ENCODE data around the gene RBL1.
"Not testable (repeated sequence)": the region's sequence is repeated elsewhere in the genome, so short reads cannot be mapped to it uniquely, and the experiment has no call there.

The RBL1 gene

DNA sequence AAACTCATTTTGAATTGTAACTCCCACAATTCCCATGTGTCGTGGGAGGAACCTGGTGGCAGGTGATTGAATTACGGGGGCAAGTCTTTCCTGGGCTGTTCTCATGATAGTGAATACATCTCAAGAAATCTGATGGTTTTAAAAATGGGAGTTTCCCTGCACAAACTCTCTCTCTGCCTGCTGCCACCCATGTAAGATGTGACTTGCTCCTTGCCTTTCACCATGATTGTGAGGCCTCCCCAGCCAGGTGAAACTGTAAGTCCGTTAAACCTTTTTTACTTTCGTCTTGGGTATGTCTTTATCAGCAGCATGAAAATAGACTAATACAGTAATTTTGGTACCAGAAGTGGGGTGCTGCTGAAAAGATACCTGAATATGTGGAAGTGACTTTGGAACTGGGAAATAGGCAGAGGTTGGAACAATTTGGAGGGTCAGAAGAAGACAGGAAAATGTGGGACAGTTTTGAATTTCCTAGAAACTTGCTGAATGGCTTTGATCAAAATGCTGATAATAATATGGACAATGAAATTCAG is 102.9 kb downstream of the RBL1 start:
- DNase-seq (ENCODE audit: low spot score): no peak

DNA sequence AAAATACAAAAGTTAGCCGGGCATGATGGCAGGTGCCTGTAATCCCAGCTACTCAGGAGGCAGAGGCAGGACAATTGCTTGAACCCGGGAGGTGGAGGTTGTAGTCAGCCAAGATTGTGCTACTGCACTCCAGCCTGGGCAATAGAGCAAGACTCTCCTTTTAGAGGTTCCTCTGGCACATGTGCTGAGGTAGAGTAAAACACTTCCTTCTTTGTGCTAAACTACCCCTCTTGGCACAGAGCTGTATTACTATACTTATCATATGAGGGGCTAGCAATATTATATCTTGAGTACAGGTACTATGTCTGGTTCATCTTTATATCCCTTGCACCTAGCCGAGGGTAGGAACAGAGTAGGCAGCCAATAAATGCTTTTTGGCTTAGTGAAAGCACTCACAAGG is 104.1 kb downstream of the RBL1 start:
- DNase-seq (ENCODE audit: low spot score): no peak

DNA sequence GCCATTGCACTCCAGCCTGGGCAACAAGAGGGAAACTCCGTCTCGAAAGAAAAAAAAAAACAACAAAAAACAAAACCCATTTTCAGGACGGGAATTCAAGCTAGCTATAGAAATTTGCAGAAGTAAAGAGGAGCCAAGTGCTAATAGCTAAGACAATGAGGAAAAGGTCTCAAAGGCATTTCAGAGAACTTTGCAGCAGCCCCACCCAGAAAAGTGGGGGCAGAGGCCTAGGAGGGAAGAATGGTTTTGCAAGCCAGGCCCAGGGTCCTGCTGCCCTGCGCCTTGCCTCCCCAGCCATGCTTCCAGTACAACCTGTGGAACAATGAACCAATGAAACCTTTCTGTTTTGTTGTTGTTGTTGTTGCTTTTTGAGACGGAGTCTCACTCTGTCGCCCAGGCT is 106.0 kb downstream of the RBL1 start:
- no peak for DNase-seq (ENCODE audit: low spot score)

DNA sequence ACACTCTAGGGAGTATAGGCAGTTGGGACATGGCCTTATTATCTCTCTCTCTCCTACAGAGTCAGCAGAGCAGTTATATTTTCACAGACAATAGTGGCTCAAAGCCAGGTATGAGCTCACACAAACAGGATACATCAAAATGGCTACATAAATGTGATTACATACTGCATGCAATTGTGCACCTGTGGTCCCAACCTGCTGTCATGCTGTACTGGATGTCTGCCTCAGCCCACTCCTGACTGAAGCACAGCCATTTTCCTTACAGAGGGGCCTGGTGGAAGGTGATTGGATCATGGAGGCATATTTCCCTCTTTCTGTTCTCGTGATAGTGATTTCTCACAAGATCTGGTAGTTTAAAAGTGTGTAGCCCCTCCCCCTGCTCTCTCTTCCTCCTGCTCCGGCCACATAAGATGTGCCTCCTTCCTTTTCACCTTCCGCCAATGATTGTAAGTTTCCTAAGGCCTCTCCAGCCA is 107.3 kb downstream of the RBL1 start:
- DNase-seq (ENCODE audit: low spot score): no peak

DNA sequence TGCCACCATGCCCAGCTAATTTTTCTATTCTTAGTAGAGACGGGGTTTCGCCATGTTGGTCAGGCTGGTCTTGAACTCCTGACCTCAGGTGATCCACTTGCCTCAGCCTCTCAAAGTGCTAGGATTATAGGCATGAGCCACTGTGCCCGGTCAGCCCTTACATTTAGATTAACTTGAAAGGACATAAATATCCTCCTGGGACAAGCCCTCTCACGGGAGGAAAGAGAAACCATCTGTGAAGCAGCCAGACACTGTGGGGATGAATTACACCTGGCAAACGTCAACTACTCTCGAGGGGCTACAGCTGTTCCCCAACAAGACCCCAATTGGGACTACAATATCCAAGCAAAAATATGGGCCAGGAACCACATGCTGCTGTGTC is 111.5 kb downstream of the RBL1 start:
- no peak for DNase-seq (ENCODE audit: low spot score)

DNA sequence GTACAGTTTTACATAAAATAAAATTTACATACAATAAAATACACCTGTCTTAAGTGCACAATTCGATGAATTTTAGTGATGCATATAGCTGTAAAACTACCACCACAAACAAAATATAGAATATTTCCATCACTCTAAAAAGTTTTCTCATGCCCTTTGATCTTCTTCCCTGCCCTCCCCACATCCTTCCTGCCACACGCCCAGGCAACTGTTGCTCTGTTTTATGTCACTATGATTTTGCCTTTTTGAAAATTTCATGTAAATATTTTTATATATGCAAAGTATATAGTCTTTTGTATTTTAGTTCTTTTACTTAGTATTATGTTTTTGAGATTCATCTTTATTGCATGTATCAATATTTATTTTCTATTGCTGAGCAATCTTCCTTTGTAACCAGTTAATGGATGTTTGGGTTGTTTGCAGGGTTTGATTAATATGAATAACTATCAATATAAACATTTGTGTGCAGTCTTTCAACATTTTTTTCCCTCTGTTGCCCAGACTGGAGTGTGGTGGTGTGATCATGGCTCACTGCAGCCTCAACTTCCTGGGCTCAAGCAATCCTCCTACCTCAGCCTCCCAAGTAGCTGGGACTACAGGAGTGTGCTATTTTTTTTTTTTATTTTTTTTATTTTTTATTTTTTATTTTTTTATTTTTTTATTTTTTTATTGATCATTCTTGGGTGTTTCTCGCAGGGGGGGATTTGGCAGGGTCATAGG is 120.5 kb downstream of the RBL1 start:
- DNase-seq (ENCODE audit: low spot score): peak; percentile 51

DNA sequence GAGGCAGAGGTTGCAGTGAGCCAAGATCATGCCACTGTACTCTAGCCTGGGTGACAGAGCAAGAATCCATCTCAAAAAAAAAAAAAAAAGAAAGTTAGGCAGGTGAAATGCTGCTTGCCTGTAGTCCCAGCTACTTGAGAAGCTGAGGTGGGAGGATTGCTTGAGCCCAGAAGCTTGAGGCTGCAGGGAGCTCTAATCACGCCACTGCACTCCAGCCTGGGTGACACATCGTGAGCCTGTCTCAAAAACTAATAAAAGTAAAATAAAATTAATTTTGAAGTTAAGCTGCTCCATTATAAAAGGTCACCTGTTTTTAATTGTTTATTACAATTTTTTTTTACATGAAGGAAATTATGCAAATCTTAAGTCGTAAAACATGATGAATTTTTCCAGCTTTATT is 121.1 kb downstream of the RBL1 start:
- no peak for DNase-seq (ENCODE audit: low spot score)

DNA sequence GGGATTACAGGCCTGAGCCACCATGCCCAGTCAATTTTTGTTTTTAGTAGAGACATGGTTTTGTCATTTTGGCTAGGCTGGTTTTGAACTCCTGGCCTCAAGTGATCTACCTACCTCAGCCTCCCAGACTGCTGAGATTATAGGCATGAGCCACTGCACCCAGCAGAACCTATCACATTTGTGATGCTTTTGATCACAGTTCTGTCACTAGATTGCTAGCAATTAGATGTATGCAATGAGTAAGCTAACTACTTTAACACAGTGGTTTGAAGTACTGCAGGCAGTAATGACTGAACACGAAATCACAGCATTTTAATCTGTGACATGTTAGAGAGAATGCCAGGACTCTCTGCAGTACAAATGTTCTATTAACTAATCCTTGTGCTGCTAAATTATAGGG is 124.7 kb downstream of the RBL1 start:
- no peak for DNase-seq (ENCODE audit: low spot score)

DNA sequence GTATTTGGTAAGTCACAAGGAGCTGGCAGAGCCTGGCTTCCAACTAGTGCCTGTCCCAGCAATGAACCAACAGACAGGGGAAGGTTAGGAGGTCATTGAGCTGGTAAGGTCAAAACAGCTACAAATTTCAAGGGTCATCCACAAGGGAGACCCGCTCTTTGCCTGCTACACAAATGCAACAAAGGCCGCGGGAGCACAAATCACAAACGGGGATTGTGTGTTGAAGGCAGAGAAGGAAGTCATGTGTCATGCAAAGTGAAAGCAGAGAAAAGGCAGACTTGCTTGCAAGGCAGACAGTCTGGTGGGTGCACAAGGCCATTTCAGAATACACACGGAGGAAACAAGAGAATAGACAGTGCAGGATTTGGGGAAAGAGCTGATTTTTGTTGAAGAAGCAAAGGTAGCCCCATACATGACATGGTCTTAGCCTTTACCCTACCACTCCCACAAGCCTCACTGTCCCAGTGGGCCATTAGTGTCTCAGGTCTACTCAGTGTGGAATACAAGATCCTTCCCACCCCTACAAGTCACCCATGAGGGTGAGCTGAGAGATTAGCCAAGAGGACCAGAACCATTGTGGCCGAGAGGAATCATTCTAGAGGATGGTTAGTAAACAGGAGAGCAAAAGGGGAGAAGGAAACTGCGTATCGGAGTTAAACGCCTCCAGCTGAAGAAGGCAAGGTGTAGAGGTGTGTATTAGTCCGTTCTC is 126.2 kb downstream of the RBL1 start:
- DNase-seq (ENCODE audit: low spot score): no peak

DNA sequence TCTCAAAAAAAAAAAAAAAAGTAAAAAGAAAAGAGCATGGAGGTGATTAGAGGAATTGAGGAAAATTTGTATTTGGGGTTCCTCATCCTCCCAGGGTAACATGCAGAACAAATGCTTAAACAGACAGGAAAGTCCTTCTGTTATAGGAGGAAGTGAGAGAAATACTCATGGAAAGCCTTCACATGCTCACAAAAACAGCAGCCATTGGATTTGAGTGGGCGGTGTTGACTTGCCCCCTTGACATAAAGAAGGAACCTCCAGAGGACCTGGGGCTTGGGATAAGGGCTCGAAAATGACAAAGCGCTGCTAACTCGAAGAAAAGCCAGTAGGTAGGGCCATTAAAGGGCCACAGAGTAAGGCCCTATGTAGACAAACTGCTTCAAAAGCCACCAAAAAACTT is 126.7 kb downstream of the RBL1 start:
- DNase-seq (ENCODE audit: low spot score): no peak

DNA sequence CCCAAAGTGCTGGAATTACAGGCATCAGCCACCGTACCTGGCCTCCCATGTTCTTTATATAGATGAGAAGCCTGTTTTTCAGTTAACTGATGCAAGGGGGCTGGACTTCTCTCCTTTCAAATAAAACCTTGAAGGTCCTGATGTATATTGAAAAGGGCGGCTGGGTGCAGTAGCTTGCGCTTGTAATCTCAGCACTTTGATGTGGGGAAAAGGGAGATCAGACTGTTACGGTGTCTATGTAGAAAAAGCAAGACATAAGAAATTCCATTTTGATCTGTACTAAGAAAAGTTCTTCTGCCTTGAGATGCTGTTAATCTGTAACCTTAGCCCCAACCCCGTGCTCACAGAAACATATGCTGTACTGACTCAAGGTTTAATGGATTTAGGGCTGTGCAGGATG is 128.2 kb downstream of the RBL1 start:
- no peak for DNase-seq (ENCODE audit: low spot score)

DNA sequence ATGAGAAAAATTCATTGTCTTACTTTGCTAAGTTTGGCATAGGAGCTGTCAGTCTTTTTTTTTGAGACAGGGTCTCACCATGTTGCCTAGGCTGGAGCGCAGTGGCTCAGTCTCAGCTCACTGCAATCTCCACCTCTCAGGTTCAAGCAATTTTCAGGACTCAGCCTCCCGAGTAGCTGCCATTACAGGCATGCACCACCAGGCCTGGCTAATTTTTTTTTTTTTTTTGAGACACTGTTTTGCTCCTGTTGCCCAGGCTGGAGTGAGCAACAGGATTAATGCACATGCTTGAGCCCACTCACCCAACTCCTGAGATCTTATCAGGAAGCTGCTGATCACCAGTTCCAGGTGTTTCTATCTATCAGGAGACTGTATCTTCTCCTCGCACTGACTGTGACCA is 128.8 kb downstream of the RBL1 start:
- DNase-seq (ENCODE audit: low spot score): not testable (repeated sequence)

DNA sequence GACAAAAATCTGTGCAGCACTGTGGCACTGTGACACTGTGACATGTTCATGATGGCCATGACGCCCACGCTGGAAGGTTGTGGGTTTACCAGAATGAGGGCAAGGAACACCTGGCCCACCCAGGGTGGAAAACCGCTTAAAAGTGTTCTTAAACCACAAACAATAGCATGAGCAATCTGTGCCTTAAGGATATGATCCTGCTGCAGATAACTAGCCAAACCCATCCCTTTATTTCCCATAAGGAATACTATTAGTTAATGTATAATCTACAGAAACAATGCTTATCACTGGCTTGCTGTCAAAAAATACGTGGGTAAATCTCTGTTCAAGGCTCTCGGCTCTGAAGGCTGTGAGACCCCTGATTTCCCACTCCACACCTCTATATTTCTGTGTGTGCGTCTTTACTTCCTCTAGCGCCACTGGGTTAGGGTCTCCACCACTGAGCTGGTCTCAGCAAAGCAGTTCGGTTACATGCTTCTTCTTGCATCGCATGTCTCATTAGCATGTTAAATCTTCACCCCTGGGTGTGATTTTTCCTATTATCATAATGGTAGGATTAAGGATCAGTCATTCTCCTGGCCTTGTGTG is 133.3 kb downstream of the RBL1 start:
- DNase-seq (ENCODE audit: low spot score): not testable (repeated sequence)

DNA sequence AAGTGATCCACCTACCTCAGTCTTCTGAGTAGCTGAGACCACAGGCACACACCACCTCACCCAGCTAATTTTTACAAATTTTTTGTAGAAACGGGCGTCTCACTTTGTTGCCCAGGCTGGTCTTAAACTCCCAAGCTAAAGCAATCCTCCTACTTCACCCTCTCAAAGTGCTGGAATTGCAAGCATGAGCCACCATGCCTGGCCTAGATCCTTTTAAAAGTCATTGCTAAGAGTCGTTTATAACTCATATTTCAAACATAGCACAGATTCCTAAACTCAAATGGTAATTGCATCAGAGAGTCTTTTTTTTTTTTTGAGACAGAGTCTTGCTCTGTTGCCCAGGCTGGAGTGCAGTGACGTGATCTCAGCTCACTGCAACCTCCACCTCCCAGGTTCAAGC is 136.6 kb downstream of the RBL1 start:
- no peak for DNase-seq (ENCODE audit: low spot score)

DNA sequence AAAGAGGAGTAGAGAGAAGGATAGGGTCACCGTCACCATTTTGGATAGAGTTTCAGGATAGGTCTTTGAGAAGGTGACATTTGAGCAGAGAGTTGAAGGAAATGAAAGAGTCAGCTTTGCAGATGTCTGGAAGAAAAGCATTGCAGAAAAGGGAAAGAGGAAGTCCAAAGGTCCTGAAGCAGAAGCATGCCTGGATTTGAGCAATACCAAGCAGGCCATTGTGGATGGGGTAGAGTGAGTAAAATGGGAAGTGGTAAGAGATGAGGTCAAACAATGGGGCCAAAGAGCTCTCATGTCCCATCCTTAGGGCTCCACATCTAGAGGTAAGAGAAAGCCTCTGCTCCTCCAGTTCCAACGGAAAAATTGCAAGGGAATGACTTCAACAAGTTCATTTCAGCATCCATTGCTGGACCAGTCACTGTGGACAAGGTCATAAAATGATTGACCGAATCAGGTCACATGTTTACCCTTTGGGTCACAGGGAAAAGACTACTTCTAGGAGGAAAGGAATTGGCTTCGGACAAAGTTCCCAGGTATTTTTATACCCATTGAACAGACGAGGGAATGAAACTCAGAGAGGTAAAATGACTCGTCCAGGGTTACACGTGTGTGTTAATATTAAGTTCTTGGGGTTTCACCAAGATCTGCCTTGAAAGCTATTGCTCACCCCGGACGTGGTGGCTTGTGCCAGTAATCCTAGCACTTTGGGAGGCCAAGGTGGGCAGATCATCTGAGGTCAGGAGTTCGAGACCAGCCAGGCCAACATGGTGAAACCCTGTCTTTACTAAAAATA is 137.7 kb downstream of the RBL1 start:
- DNase-seq (ENCODE audit: low spot score): no peak

DNA sequence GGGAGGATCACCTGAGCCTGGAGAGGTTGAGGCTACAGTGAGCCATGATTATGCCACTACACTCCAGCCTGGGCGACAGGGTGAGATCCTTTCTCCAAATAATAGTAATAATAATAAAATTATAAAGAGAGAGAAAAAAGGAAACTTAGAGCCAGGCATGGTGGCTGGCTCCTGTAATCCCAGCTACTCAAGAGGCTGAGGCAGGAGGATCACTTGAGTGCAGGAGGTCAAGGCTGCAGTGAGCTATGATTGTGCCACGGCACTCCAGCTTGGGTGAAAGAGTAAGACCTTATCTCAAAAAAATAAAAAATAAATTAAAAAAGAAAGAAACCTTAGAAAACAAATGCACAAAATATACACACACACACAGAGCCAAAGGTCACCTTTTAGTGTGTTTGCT is 139.1 kb downstream of the RBL1 start:
- no peak for DNase-seq (ENCODE audit: low spot score)

DNA sequence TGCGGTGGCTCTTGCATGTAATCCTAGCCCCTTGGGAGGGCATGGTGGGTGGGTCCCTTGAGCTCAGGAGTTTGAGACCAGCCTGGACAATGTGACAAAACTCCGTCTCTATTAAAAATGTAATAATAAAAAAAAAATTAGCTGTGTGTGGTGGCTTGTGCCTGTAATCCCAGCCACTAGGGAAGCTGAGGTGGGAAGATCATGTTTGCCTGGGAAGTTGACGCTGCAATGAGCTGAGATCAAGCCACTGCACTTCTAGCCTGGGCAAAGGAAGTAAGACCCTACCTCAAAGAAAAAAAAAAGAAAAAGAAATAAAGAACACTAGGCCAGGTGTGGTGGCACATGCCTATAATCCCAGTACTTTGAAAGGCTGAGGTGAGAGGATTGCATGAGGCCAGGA is 139.8 kb downstream of the RBL1 start:
- no peak for DNase-seq (ENCODE audit: low spot score)

DNA sequence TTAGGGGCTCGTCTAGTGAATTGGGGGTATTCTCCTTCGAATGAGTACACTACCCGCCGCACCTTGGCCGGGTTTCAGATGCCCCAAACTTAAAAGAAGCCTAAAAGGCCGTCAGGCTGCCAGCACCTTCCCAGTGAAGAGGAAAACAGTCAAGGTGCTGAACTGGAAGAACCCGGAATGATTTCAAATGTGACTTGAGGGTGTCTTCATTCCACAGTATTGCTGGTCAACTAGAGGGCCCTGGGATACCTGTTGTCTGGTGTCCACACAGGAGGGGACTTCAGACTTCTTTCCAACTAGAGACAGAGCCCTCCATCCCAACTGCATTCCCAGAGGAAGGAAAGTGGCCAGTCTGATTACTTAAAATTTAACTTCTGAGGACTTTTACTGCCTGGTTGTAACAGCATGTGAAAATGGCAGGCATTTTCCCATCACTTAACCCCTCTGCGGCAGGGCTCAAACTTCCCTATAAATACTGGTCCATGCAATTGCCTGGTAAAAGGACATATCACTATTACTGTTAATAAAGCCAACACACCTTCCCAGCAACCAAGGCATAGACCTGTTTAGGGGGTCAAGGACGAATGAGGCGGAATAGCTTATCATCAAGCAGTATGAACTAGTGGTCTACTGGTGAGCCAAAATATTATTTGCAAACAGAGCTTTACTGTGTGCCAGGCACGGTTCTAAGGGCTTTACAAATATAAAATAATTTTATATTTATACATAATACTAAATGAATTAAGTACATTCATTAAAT is 143.6 kb downstream of the RBL1 start:
- DNase-seq (ENCODE audit: low spot score): no peak

DNA sequence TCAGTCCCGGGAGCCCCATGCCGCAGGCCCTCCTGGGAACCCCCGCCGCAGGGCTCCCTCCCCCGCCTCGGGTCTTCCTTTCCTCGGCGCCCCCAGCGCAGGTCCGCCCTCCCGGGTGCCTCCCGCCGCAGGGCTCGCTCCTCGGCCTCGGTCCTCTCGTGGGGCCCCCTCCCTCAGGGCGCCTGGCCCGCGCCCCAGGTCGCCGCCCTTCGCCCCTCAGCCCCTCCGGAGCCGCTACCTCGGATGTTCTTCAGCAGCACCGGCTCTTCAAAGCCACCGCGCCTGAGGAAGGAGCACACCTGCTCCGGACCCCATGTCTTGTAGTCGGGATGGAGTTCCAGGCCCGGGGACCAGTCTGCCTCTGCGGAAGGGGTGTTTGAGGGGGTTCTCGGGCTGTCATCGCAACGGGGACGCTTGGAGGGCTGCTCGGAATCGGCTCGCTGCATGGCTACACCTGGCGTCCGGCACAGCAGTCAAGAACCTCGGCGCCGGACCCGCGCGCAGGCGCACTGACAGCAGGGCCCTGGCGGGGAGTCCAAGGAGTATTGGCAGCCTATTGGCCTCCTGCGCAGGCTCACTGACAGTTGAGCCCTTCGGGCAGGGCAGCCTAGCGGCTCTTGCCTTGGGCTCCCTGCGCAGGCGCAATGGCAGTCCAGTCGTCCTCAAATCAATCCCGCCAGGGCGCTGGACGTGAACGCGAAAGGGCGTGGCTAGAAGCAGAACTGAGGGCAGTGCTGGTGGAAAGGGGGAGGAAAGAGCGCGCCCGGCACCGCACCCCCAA is 144.4 kb downstream of the RBL1 start, which contains the start of gene SAMHD1:
Gene SAMHD1 (minus strand): TSS at position 511 of the 781 bp plus-strand sequence. CDS start 65 bp downstream, at position 446.
- DNase-seq (ENCODE audit: low spot score): peak; percentile 98

DNA sequence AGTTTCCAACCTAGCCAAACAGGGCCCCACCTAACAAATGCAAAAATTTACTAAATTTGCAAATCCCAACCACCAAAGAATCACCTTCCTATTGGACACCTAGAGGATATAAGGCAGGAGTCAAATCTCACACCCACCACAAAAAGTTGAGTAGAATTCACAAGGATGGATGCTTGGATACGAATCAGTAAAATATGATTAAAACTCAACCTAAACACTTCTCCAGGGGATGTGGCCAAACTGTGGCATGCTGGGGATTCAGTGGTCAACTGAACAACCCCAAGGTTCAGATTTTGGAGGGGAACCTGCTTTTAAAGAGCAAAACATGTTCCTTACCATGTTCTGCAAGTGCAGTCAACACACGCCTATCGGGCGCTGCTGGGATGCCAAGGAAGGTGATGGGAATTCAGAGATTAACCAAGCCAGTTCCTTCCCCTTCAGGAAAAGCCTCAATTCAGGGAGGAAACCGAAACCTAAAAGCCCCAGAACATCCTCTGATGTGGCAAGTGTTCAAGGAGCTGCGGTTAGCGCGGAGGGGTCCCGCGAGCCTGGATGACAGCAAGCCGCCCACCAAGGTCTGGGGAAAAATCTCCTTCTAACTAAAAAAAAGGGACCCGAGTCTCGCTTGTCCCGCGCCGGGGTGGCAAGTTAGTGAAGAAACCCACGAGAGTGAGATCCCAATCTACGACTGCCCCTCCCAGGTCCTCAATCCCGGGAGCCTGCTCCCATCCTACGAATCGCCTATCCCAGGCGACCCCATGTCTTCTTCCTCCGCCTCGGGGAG is 145.2 kb downstream of the RBL1 start:
- DNase-seq (ENCODE audit: low spot score): no peak
